ENCODE results near the gene SCN5A.

SCN5A gene

DNA sequence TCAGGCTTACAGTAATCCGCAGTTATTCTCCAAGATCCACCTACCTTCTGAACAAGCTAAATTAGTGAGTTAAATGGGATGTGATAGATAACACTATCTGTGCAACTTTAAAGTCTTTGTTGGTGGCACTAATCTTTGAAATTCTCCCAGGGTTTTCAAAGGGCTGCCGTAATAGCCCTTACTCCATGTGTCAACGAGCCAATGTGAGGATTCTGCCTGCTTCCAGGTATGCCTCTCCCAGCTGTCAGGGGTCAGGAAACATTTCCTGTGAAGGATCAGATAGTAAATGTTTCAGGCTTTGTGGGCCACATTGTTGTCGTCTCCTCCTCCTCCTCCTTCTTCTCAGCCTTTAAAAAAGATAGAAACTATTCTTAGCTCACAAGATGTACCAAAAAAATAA lies 20.2 kb upstream of the SCN5A start:
- Histone ChIP-seq H3K79me2 (ENCODE audit: low read length) (no peaks in the 10 kb centered on the region), H2AFZ (ENCODE audit: low read length) (no peak overlapping the region), H3K27me3 (replicated peaks; ENCODE audit: insufficient read depth, low read length) (no peaks in the 10 kb centered on the region), H3F3A (ENCODE audit: insufficient read depth, low read length) (no peaks in the 10 kb centered on the region), H4K20me1 (ENCODE audit: insufficient read depth, low read length) (no peaks in the 10 kb centered on the region), H3K9me2 (replicated peaks; ENCODE audit: insufficient read depth, low read length) (no peaks in the 10 kb centered on the region), H3K9me3 (replicated peaks; ENCODE audit: insufficient read depth, low read length) (no peaks in the 10 kb centered on the region), H3K27ac (ENCODE audit: low read length) (no peak overlapping the region), H3K4me1 (ENCODE audit: low read length) (no peaks in the 10 kb centered on the region), H3K9ac (ENCODE audit: low read length) (no peak overlapping the region), H3K36me3 (replicated peaks; ENCODE audit: insufficient read depth, low read length) (no peaks in the 10 kb centered on the region), H3K4me3 (ENCODE audit: low read length) (no peak overlapping the region), H3K4me2 (ENCODE audit: low read depth, low read length) (no peak overlapping the region)
- TF ChIP-seq EZH2phosphoT487 (IDR thresholded peaks at IDR 0.05; ENCODE audit: low read length), result no peak
- TF ChIP-seq, protein P1, sequence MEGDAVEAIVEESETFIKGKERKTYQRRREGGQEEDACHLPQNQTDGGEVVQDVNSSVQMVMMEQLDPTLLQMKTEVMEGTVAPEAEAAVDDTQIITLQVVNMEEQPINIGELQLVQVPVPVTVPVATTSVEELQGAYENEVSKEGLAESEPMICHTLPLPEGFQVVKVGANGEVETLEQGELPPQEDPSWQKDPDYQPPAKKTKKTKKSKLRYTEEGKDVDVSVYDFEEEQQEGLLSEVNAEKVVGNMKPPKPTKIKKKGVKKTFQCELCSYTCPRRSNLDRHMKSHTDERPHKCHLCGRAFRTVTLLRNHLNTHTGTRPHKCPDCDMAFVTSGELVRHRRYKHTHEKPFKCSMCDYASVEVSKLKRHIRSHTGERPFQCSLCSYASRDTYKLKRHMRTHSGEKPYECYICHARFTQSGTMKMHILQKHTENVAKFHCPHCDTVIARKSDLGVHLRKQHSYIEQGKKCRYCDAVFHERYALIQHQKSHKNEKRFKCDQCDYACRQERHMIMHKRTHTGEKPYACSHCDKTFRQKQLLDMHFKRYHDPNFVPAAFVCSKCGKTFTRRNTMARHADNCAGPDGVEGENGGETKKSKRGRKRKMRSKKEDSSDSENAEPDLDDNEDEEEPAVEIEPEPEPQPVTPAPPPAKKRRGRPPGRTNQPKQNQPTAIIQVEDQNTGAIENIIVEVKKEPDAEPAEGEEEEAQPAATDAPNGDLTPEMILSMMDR (IDR thresholded peaks at IDR 0.05; ENCODE audit: low read length), result no peak
- no peak for TF ChIP-seq EZH2 (optimal IDR thresholded peaks at IDR 0.05; ENCODE audit: low read depth, low read length)
- no peak for DNase-seq

DNA sequence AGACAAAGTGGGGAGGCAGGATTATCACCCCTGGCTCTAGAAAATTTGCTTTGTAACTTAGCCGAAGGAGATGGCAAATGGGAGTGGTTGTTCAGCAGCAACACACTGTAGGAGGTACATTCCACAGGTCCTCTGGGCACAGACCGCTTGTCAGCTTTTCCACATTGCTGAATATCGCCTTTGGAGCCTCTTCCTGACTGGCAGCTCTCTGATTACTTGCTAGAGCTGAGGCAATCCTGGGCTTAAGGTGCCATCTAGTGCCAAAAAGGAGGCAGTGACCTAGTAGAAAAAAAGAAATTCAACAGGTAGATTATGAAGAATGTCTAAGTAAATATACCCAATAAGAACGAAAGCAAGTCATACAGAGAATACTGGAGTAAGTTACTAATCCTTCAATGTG lies 13.1 kb upstream of the SCN5A start:
- no peaks in the 10 kb centered on the region for H3K27me3 ChIP-seq (replicated peaks; ENCODE audit: insufficient read depth, low read length)
- H3K9me3 ChIP-seq (replicated peaks; ENCODE audit: insufficient read depth, low read length), result no peaks in the 10 kb centered on the region
- H3K4me1 ChIP-seq (ENCODE audit: low read length), result no peaks in the 10 kb centered on the region
- H4K20me1 ChIP-seq (ENCODE audit: insufficient read depth, low read length), result no peaks in the 10 kb centered on the region
- no peak overlapping the region for H3K4me2 ChIP-seq (ENCODE audit: low read depth, low read length)
- peak; percentile 58 for DNase-seq
- H2AFZ ChIP-seq (ENCODE audit: low read length), result peak overlapping the region; percentile 37
- H3K36me3 ChIP-seq (replicated peaks; ENCODE audit: insufficient read depth, low read length), result no peaks in the 10 kb centered on the region
- TF ChIP-seq EZH2 (optimal IDR thresholded peaks at IDR 0.05; ENCODE audit: low read depth, low read length), result no peak
- TF ChIP-seq, protein P1 (IDR thresholded peaks at IDR 0.05; ENCODE audit: low read length), result peak; percentile 77
- H3K79me2 ChIP-seq (ENCODE audit: low read length), result no peaks in the 10 kb centered on the region
- no peak overlapping the region for H3K9ac ChIP-seq (ENCODE audit: low read length)
- H3K9me2 ChIP-seq (replicated peaks; ENCODE audit: insufficient read depth, low read length), result no peaks in the 10 kb centered on the region
- H3K4me3 ChIP-seq (ENCODE audit: low read length), result no peak overlapping the region
- H3K27ac ChIP-seq (ENCODE audit: low read length), result no peak overlapping the region
- no peaks in the 10 kb centered on the region for H3F3A ChIP-seq (ENCODE audit: insufficient read depth, low read length)

DNA sequence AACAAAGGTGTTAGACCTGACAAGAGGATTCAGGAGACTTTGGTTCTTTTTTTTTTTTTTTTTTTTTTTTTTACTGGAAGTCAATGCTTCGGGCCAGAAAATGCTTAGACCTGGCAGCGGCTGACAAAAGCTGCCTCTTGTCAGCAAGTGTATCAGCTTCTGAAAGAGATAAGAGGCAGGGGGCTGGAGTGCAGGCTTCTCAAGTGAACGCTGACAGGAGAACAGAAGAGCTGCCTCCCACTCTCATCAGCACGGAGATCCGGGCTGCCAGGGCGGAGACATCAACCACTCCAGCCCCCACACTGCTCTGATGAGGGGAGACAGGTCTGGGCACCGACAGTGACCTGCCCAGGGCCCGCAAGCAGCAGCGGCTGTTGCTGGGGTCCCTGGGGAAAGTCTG lies 9.4 kb upstream of the SCN5A start:
- H3K4me1 ChIP-seq (ENCODE audit: low read length), result no peaks in the 10 kb centered on the region
- H2AFZ ChIP-seq (ENCODE audit: low read length), result no peak overlapping the region
- no peaks in the 10 kb centered on the region for H3K27me3 ChIP-seq (replicated peaks; ENCODE audit: insufficient read depth, low read length)
- H3K79me2 ChIP-seq (ENCODE audit: low read length), result no peaks in the 10 kb centered on the region
- H3K9ac ChIP-seq (ENCODE audit: low read length), result no peak overlapping the region
- no peaks in the 10 kb centered on the region for H3F3A ChIP-seq (ENCODE audit: insufficient read depth, low read length)
- no peak overlapping the region for H3K27ac ChIP-seq (ENCODE audit: low read length)
- no peak overlapping the region for H3K4me3 ChIP-seq (ENCODE audit: low read length)
- H4K20me1 ChIP-seq (ENCODE audit: insufficient read depth, low read length), result no peaks in the 10 kb centered on the region
- no peak overlapping the region for H3K4me2 ChIP-seq (ENCODE audit: low read depth, low read length)
- no peaks in the 10 kb centered on the region for H3K36me3 ChIP-seq (replicated peaks; ENCODE audit: insufficient read depth, low read length)
- DNase-seq, result no peak
- no peaks in the 10 kb centered on the region for H3K9me2 ChIP-seq (replicated peaks; ENCODE audit: insufficient read depth, low read length)
- no peaks in the 10 kb centered on the region for H3K9me3 ChIP-seq (replicated peaks; ENCODE audit: insufficient read depth, low read length)
- TF ChIP-seq EZH2phosphoT487 (IDR thresholded peaks at IDR 0.05; ENCODE audit: low read length) (no peak), EZH2 (optimal IDR thresholded peaks at IDR 0.05; ENCODE audit: low read depth, low read length) (no peak)
- TF ChIP-seq, protein P1 (IDR thresholded peaks at IDR 0.05; ENCODE audit: low read length), result no peak

All from MM.1S (cell line).